Activated CD4-positive, alpha-beta T cell treated with anti-CD3 and anti-CD28 coated beads, Interleukin-2, Interleukin-6, amounts not matched to agents 100 ng/mL and 50 ng/mL, durations not matched to agents 16 hours and 8 hours (primary cell): Measurements from ENCODE around the gene SPINT1.

Experiments used
- DNase-seq: peaks from one replicate; pipeline ENCODE4 v3.0.0-alpha.2; 2020

SPINT1 gene, protein sequence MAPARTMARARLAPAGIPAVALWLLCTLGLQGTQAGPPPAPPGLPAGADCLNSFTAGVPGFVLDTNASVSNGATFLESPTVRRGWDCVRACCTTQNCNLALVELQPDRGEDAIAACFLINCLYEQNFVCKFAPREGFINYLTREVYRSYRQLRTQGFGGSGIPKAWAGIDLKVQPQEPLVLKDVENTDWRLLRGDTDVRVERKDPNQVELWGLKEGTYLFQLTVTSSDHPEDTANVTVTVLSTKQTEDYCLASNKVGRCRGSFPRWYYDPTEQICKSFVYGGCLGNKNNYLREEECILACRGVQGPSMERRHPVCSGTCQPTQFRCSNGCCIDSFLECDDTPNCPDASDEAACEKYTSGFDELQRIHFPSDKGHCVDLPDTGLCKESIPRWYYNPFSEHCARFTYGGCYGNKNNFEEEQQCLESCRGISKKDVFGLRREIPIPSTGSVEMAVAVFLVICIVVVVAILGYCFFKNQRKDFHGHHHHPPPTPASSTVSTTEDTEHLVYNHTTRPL

DNA sequence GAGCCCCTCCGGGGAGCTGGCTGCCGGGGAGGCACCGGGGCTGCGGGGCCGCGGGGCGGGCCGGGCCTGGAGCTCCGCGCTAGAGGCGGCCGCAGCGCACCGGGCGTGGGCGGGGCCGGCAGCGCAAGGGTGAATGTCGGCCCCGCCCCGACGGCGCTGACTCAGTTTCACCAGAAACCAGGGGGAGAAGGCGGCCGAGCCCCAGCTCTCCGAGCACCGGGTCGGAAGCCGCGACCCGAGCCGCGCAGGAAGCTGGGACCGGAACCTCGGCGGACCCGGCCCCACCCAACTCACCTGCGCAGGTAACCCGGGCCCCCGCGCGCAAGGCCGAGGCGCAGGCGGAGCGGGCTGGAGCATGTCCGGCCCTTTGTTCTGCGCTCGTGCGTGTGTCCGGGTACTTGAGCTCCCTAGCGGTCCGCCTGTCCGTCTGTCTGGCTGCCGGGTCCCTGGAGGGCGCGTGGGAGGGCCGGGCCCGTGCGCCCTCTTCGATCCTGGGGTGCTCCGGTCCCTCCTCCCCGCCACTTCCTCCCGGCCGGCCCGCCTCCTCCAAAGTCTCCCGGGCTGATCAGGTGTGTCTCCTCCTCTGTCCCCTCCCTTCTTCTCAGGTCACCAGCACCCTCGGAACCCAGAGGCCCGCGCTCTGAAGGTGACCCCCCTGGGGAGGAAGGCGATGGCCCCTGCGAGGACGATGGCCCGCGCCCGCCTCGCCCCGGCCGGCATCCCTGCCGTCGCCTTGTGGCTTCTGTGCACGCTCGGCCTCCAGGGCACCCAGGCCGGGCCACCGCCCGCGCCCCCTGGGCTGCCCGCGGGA, at the start of gene SPINT1:
SPINT1 (plus strand) TSS at position 164 of the 811 bp plus-strand sequence; CDS start at position 671, 507 bp downstream.
- peak; percentile 52 for DNase-seq

DNA sequence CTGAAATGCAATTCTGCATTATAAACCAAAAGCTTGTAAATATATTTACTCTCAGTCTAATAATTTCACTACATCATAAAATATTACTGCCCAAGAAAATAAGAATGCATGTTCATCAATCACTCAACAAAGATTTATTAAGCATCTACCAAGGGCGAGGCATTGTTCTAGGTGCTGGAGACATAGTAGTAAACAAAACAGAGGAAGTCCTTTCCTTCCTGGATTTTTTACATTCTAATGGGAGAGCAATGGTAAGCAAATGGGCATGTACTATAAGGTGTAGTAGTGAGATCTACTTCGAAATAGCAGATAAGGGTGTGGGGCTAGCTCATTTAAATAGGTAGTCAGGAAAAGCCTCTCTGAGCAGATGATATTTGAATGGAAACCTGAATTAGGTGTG, 47.8 kb upstream of the SPINT1 start:
- no peak for DNase-seq

GRCh38 chr15:40796512-40796911, 47.3 kb upstream of the SPINT1 start:
- DNase-seq = no peak

GRCh38 chr15:40799523-40799922, 44.3 kb upstream of the SPINT1 start:
- DNase-seq = no peak

- no peak for DNase-seq
Observed at GRCh38 chr15:40803076-40803475, 40.8 kb upstream of the SPINT1 start.

DNA sequence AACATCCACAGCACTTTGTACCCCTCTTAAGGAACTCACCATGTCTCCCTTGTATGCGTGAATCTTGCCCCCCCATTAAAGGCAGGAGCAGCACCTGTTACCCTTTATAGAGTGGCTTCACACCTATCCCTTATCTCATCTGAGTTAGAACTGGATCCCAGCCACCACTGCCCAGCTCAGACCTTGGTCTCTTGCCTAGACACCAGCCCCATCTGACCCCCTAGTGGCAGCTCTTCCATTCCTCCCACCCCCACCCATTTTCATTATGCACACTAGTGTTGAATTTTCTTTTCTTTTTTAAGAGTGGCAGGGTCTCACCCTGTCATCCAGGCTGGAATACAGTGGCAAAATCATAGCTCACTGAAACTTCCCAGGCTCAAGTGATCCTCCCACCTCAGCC, 40.2 kb upstream of the SPINT1 start:
- DNase-seq = no peak

DNA sequence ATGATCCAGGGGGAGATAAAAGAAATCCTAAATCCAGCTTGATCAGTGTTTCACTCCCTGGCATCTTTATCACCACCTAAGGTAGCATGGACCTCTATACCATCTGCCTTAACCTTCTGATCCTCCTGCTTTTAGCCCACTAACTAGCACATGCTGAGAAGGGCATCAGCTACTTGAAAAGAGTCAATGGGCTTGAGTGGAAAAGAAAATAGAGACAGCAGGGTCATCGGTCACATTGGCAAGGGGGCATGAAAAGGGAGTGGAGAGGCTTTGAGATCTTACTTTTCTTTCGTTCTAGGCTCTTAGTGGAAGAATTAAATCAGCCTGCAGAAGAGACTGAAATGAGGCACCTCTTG, 37.2 kb upstream of the SPINT1 start:
- no peak for DNase-seq

DNA sequence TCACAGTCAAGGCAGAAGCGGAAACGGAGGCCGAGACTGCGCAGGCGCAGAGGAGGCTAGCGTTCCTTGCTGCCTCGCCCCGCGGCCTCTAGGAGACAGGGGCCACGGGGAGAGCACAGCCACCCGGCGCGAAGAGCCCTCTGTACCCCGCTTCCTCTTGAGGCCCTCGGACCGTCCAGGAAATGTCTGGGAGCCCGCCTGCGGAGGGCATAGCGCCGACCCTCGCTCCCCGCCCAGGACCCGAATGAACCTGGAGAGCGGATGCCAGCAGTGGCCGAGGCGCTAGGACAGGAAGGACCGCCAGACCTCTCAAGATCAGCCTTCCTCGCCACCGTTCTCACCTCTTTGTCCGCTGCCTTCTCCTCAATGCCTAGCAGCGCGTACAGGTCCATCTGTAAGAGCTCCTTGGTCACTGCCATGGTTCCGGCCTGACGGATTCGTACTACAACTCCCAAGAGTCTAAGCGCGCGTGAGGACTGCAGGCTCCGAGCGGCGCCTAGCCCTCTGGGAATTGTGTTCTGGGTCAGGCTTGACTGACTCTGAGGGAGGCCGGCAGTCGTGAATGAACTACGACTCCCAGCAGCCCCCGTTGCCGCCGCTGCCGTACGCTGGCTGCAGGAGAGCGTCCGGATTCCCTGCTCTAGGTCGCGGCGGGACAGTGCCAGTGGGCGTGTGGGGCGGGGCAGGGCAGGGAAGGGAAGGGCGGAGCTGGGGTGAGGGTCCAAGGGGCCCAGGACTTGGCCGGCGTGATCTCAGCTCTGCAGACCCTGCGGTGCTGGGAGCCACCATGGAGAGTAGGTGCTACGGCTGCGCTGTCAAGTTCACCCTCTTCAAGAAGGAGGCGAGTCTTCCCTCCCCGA, 36.6 kb upstream of the SPINT1 start, which contains the start of the genes DNAJC17 and ZFYVE19:
DNAJC17 (minus strand) TSS at position 446 of the 860 bp plus-strand sequence; CDS start at position 419, 27 bp downstream.
ZFYVE19 (plus strand) TSS at position 62 of the 860 bp plus-strand sequence; CDS start at position 563, 501 bp downstream.
- peak; percentile 98 for DNase-seq

GRCh38 chr15:40807888-40808461, 35.9 kb upstream of the SPINT1 start:
- DNase-seq = no peak

- no peak for DNase-seq
Observed at GRCh38 chr15:40808861-40809450, 34.9 kb upstream of the SPINT1 start.

- no peak for DNase-seq
Observed at GRCh38 chr15:40812721-40813425, 31.0 kb upstream of the SPINT1 start.

DNA sequence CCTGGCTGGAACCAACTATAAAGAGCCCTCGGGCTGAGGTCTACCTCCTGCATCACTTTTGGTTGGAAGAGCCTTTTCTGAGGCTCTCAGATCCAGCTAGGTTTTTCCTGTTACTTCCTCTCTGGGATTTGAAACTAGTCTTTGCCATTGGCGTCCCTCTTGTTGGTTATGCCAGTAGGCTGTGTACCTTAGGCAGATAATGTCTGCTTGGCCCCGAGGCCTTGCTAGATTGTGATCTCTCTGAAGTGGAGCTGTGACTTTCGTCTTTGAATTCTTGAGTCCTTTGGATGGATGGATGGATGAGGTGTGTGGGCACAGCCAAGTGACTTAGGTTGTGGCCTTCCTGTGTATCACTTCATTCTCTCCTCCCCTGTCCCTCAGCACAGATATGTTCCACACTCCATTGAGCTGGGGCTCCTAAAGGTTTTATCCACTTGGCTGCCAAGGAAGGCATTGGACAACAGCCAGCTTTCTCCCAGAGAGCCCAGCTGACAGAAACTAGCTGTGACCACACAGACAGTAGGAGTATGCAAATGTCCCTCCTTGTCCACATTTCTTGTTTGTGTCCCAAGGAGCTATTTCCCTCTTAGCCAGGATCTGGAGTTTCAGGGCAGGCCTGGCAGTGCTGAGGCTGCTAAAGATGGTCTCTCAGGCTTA, 28.7 kb upstream of the SPINT1 start:
- no peak for DNase-seq

- DNase-seq = no peak
Observed at GRCh38 chr15:40819048-40819447, 24.8 kb upstream of the SPINT1 start.

DNA sequence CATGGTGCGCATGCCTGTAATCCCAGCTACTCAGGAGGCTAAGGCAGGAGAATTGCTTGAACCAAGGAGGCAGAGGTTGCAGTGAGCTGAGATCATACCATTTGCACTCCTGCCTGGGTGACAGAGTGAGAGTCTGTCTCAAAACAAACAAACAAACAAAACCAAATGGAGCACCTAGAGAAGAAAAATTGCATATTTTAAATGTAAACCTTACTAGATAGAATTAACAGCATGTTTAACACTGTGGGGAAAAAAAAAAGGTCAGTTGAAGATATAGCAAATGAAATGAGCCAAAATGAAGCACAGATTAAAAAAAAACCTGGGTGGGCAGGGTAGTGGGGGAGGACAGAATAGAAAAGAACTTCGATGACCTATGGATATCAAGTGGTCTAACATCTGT, 22.7 kb upstream of the SPINT1 start:
- no peak for DNase-seq

- DNase-seq = peak; percentile 23
Observed at GRCh38 chr15:40823572-40824343, 20.1 kb upstream of the SPINT1 start.

DNA sequence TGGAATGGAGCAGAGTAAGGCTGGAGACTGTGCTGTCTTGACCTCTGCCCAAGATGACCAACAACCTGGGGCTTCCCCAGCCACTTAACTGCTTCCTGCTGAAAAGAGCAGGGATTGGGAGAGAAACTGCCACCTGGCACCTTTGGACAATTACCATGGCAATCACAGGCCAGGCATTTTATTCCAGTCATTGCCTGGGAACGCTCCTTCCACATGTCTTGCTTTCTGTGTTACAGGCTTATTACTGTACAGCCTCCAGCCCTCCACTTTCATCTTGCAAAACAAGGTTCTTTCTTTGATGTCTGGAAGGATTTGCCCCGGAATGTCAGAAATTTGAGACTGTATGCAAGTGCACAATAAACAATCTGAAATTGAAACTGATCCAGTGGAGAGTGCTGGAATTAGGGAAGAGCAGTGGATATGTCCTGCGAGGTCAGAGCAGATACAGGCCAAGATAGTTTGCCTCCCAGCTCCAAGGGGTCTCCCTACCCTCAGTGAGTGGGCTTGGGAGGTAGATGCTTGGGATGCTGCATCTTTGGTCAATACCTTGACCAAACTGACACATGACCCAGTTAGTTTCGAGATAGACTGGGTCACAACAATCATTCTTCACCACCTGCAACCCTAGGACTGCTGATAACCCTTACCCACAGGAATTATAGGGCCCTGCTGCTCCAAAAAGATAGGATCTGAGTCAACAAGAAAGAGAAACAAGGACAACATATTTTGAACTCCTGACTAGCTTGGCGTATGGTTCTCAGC, 18.0 kb upstream of the SPINT1 start:
- DNase-seq = no peak

GRCh38 chr15:40826423-40827075, 17.3 kb upstream of the SPINT1 start:
- no peak for DNase-seq

- no peak for DNase-seq
Observed at GRCh38 chr15:40828447-40829036, 15.3 kb upstream of the SPINT1 start, which contains the start of gene PPP1R14D. TSS of gene PPP1R14D (minus strand) at chr15:40828708. CDS start at chr15:40828641, 67 bp downstream.
